ENCODE results near the gene C5orf63.
"Not testable (repeated sequence)": the region's sequence is repeated elsewhere in the genome, so short reads cannot be mapped to it uniquely, and the experiment has no call there.

C5orf63 gene

DNA sequence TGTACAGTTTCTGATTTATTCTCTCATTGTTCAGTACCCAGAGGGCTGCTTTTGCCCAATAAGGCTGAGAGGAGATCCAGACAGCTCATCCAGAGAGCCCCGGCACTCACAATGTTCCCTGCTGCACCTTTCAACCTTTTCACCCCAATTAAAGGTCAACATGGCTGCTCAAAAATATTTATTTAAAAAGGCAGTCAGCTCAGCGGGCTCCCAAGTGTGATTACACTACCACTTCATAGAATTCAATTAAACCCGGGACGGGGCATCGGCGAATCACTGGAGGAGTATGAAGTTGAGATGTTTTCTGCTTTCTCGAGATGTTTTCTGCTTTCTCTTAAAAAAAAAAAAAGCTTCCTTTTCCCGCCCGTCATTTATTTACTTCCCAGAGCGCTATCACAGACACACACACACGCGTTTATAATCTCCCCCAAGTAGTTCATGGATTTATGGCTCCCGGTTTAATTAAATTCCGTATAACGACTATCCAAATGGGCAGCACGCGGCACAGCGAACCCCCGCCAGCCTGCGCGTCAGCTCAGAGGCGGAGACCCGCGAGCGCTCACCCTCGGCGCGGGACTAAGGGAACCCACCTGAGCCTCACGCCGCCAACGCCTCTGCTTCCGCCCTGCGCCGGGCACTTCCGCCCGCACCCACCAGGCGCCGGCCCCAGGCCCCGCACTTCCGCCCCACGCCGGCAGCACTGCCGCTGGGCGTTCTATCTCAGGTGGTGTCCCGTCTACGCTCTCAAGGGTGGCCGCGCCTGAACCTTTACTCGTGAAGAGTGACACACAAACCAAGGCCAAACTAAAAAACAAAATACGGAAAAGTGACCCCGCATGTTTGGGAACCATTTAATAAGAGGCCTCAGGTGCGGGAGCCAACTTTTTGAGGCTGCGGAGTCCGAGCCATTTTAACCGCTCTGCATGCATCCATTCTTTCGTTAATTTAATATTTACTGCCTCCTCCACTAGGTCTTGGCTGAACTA, at the start of gene C5orf63:
TSS of gene C5orf63 (minus strand) at position 642 of the 986 bp plus-strand sequence. CDS start 14,507 bp downstream, outside the sequence.
- TF ChIP-seq ZFX (IDR thresholded peaks at IDR 0.05), result peak; percentile 23; the same call in 1 of the 2 replicates
- TF ChIP-seq, protein P1, sequence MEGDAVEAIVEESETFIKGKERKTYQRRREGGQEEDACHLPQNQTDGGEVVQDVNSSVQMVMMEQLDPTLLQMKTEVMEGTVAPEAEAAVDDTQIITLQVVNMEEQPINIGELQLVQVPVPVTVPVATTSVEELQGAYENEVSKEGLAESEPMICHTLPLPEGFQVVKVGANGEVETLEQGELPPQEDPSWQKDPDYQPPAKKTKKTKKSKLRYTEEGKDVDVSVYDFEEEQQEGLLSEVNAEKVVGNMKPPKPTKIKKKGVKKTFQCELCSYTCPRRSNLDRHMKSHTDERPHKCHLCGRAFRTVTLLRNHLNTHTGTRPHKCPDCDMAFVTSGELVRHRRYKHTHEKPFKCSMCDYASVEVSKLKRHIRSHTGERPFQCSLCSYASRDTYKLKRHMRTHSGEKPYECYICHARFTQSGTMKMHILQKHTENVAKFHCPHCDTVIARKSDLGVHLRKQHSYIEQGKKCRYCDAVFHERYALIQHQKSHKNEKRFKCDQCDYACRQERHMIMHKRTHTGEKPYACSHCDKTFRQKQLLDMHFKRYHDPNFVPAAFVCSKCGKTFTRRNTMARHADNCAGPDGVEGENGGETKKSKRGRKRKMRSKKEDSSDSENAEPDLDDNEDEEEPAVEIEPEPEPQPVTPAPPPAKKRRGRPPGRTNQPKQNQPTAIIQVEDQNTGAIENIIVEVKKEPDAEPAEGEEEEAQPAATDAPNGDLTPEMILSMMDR (conservative IDR thresholded peaks at IDR 0.05), result no peak
- H3K27ac ChIP-seq, result peak within 1 kb of the TSS; percentile 69

- TF ChIP-seq, protein P1 (conservative IDR thresholded peaks at IDR 0.05), result no peak
- TF ChIP-seq ZFX (IDR thresholded peaks at IDR 0.05), result no peak
Measured at GRCh38 chr5:127112347-127112864, 39.1 kb upstream of the C5orf63 start.

DNA sequence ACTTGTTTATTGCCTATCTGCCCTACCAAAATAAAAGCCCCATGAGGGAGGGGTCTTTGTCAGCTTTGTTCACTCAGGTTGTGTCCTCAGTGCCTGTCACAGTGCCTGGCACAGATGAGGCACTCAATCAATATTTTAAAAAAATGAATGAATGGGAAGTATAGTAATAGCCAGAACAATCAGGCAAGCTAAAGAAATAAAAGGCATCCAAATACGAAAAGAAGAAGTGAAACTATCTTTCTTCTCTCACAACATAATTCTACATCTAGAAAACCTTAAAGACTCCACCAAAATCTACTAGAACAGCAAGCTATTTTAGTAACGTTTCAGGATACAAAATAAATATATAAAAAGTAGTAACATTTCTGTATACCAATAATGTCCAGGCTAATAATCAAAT, 37.8 kb upstream of the C5orf63 start:
- no peak for TF ChIP-seq ZFX (IDR thresholded peaks at IDR 0.05)
- TF ChIP-seq, protein P1 (conservative IDR thresholded peaks at IDR 0.05), result no peak
- no peak overlapping the region for H3K27ac ChIP-seq

More at GRCh38 chr5:127112347-127112864, 39.1 kb upstream of the C5orf63 start:
- no peak overlapping the region for H3K27ac ChIP-seq

- H3K27ac ChIP-seq, result not testable (repeated sequence)
Measured at GRCh38 chr5:127108624-127109260, 35.4 kb upstream of the C5orf63 start.

DNA sequence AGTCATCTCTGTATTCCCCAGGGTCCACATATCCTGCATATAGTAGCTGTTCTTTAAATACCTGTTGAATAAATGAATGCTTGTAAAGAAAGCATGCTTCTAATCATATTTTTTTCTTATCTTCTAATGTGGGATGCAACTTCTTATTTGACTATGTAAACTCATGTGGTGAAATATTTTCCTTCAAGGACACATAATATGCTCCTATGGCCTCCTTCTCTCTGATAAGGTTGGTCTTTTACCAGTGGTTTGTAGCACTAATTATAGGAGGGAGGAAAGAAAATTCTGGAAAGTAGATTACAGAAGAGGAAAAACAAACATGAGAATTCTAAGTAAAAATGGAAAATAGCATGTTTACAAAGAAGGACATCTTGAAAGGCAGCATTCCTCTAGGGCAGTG, 28.6 kb upstream of the C5orf63 start:
- no peak overlapping the region for H3K27ac ChIP-seq
- TF ChIP-seq ZFX (IDR thresholded peaks at IDR 0.05), result no peak
- TF ChIP-seq, protein P1 (conservative IDR thresholded peaks at IDR 0.05), result no peak

DNA sequence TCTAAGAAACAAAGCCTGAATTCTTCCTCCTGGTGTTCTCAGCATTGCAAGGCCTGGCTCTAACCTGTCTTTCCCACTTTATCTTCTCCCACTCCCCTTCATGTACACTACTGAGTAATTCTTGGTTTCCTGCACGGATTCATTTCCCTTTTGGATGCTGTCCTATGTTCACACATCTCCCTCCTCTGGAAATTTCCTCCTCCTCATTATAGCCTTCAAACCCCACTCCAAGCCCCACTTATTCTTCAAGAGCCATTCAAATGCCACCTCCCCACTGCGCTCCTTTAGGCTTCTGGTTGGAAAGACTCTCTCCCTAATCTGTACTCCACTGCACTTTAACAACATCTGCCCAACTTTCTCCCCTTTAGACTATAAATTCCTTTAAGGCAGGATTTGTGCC, 28.2 kb upstream of the C5orf63 start:
- H3K27ac ChIP-seq, result no peak overlapping the region
- TF ChIP-seq, protein P1 (conservative IDR thresholded peaks at IDR 0.05), result no peak
- no peak for TF ChIP-seq ZFX (IDR thresholded peaks at IDR 0.05)

GRCh38 chr5:127098241-127098640, 24.9 kb upstream of the C5orf63 start:
- TF ChIP-seq, protein P1 (conservative IDR thresholded peaks at IDR 0.05), result no peak
- no peak for TF ChIP-seq ZFX (IDR thresholded peaks at IDR 0.05)
- no peak overlapping the region for H3K27ac ChIP-seq
